ENCODE data around the gene APEH.

Gene APEH

GRCh38 chr3:49703443-49703927 is 29.3 kb downstream of the APEH start:
- H3K79me2 ChIP-seq (ENCODE audit: control insufficient read depth, insufficient read depth, low read length, unreplicated experiment), result no peaks in the 10 kb centered on the region
- no peak overlapping the region for H3K4me3 ChIP-seq (ENCODE audit: low read depth, low read length)
- H3K27me3 ChIP-seq (ENCODE audit: insufficient read depth, low read length), result no peaks in the 10 kb centered on the region
- no peak overlapping the region for H3K27ac ChIP-seq (ENCODE audit: low read depth, low read length)
- no peak overlapping the region for H2AFZ ChIP-seq (ENCODE audit: low read length, unreplicated experiment)
- peaks cover 9% of the 10 kb centered on the region for H3K4me1 ChIP-seq (ENCODE audit: control insufficient read depth, insufficient read depth, low read length, unreplicated experiment)
- no peaks in the 10 kb centered on the region for H3K36me3 ChIP-seq (ENCODE audit: insufficient read depth, low read length)

DNA sequence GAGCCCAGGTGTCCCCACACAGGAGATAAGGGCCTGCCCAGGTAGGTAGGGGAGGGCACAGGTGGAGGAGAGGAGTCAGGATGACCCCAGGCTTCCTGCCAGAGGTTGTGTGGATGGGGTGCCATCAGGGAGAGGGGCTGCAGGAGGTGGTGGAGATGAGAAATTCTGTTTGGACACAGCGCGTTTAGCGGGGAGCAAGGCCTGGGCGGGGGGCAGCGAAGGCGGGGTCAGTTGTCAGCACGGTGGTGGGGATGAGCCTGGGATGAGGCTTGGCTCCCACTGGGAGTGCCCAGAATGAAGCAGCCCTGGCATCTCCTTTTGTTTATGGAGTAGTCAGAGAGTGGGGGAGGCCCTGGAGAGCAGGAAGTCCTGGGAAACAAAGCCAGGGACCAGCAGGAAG is 29.8 kb downstream of the APEH start:
- H3K4me3 ChIP-seq (ENCODE audit: low read depth, low read length), result no peak overlapping the region
- H3K27me3 ChIP-seq (ENCODE audit: insufficient read depth, low read length), result no peaks in the 10 kb centered on the region
- H3K79me2 ChIP-seq (ENCODE audit: control insufficient read depth, insufficient read depth, low read length, unreplicated experiment), result no peaks in the 10 kb centered on the region
- no peak overlapping the region for H2AFZ ChIP-seq (ENCODE audit: low read length, unreplicated experiment)
- no peaks in the 10 kb centered on the region for H3K36me3 ChIP-seq (ENCODE audit: insufficient read depth, low read length)
- peaks cover 5% of the 10 kb centered on the region for H3K4me1 ChIP-seq (ENCODE audit: control insufficient read depth, insufficient read depth, low read length, unreplicated experiment)
- H3K27ac ChIP-seq (ENCODE audit: low read depth, low read length), result no peak overlapping the region

DNA sequence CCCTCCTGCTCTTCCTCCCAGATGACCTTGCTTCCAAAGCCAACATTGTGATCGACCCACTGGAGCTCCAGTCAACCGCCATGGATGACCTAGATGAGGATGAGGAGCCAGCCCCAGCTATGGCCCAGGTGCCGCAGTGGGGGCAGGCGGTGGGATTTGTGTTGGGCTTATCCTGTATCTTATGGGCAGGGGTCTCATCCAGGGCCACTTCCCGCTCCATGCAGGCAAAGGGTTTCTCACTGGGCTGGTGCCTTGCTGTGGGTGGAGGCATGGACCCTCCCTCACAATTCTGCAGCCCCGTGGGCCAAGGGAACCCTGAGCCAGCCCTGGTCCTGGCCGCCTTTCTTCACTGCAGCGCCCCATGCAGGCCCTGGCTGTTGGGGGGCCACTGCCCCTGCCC is 30.5 kb downstream of the APEH start:
- Histone ChIP-seq H3K4me3 (ENCODE audit: low read depth, low read length) (no peak overlapping the region), H3K4me1 (ENCODE audit: control insufficient read depth, insufficient read depth, low read length, unreplicated experiment) (no peaks in the 10 kb centered on the region), H3K36me3 (ENCODE audit: insufficient read depth, low read length) (no peaks in the 10 kb centered on the region), H3K79me2 (ENCODE audit: control insufficient read depth, insufficient read depth, low read length, unreplicated experiment) (no peaks in the 10 kb centered on the region), H3K27ac (ENCODE audit: low read depth, low read length) (no peak overlapping the region), H2AFZ (ENCODE audit: low read length, unreplicated experiment) (no peak overlapping the region), H3K27me3 (ENCODE audit: insufficient read depth, low read length) (no peaks in the 10 kb centered on the region)

DNA sequence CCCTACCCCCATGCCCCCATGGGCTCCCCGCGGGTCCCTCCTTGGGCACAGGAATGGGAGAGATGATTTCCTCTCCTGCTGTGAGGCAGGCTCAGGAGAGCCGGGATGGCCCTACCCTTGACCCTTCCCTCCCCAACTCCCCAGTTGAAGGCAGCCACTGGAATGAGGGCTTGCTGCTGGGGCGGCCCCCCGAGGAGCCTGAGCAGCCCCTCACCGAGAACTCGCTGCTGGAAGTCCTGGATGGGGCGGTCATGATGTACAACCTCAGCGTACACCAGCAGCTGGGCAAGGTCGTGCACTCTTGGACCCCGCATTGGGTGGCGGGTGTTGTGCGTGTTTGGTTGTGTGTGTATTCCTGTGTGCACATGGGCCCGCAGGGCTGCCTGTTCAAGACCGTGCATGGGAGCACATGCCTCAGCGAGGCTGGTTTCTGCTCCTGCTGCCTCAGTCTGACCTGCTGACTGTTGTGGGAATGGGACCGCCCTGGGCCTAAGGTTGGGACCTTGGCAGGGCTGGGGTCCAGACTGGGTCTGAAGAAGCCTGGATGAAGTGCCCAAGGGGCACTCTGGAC is 31.3 kb downstream of the APEH start:
- H3K27ac ChIP-seq (ENCODE audit: low read depth, low read length), result no peak overlapping the region
- no peaks in the 10 kb centered on the region for H3K27me3 ChIP-seq (ENCODE audit: insufficient read depth, low read length)
- no peaks in the 10 kb centered on the region for H3K36me3 ChIP-seq (ENCODE audit: insufficient read depth, low read length)
- H2AFZ ChIP-seq (ENCODE audit: low read length, unreplicated experiment), result no peak overlapping the region
- no peak overlapping the region for H3K4me3 ChIP-seq (ENCODE audit: low read depth, low read length)
- no peaks in the 10 kb centered on the region for H3K4me1 ChIP-seq (ENCODE audit: control insufficient read depth, insufficient read depth, low read length, unreplicated experiment)
- H3K79me2 ChIP-seq (ENCODE audit: control insufficient read depth, insufficient read depth, low read length, unreplicated experiment), result no peaks in the 10 kb centered on the region

- Histone ChIP-seq H3K27me3 (ENCODE audit: insufficient read depth, low read length) (no peaks in the 10 kb centered on the region), H3K4me1 (ENCODE audit: control insufficient read depth, insufficient read depth, low read length, unreplicated experiment) (no peaks in the 10 kb centered on the region), H3K36me3 (ENCODE audit: insufficient read depth, low read length) (no peaks in the 10 kb centered on the region), H2AFZ (ENCODE audit: low read length, unreplicated experiment) (no peak overlapping the region), H3K79me2 (ENCODE audit: control insufficient read depth, insufficient read depth, low read length, unreplicated experiment) (no peaks in the 10 kb centered on the region), H3K27ac (ENCODE audit: low read depth, low read length) (no peak overlapping the region), H3K4me3 (ENCODE audit: low read depth, low read length) (no peak overlapping the region)
These were observed 32.4 kb downstream of the APEH start for GRCh38 chr3:49706456-49707112.

GRCh38 chr3:49707113-49707480 is 32.9 kb downstream of the APEH start:
- Histone ChIP-seq H3K36me3 (ENCODE audit: insufficient read depth, low read length) (no peaks in the 10 kb centered on the region), H3K27ac (ENCODE audit: low read depth, low read length) (no peak overlapping the region), H3K79me2 (ENCODE audit: control insufficient read depth, insufficient read depth, low read length, unreplicated experiment) (no peaks in the 10 kb centered on the region), H3K4me3 (ENCODE audit: low read depth, low read length) (no peak overlapping the region), H3K27me3 (ENCODE audit: insufficient read depth, low read length) (no peaks in the 10 kb centered on the region), H3K4me1 (ENCODE audit: control insufficient read depth, insufficient read depth, low read length, unreplicated experiment) (no peaks in the 10 kb centered on the region), H2AFZ (ENCODE audit: low read length, unreplicated experiment) (no peak overlapping the region)

- Histone ChIP-seq H2AFZ (ENCODE audit: low read length, unreplicated experiment) (no peak overlapping the region), H3K27me3 (ENCODE audit: insufficient read depth, low read length) (no peaks in the 10 kb centered on the region), H3K4me1 (ENCODE audit: control insufficient read depth, insufficient read depth, low read length, unreplicated experiment) (no peaks in the 10 kb centered on the region), H3K27ac (ENCODE audit: low read depth, low read length) (no peak overlapping the region), H3K36me3 (ENCODE audit: insufficient read depth, low read length) (no peaks in the 10 kb centered on the region), H3K79me2 (ENCODE audit: control insufficient read depth, insufficient read depth, low read length, unreplicated experiment) (no peaks in the 10 kb centered on the region), H3K4me3 (ENCODE audit: low read depth, low read length) (no peak overlapping the region)
These were observed 35.7 kb downstream of the APEH start for GRCh38 chr3:49709852-49710251.

DNA sequence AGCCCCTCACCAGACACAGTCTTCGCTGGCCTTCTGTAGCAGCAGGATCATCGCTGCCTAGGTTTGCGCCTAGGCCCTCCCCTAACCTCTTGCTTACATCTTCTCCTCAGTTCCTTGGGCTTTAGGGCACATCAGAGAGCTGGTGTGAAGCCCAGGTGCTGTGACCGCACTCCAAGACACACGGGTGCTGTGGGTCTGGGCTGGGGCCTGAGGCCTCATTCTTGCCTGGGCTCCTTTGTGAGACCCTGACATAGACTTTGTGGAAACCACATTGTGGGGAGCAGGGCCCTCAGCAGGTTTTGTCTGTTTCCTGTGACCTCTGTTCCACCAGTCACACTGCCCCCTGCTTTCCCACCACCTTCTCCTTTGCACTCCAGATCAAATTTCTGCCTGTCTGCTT is 37.3 kb downstream of the APEH start:
- Histone ChIP-seq H2AFZ (ENCODE audit: low read length, unreplicated experiment) (no peak overlapping the region), H3K27me3 (ENCODE audit: insufficient read depth, low read length) (no peaks in the 10 kb centered on the region), H3K4me3 (ENCODE audit: low read depth, low read length) (no peak overlapping the region), H3K4me1 (ENCODE audit: control insufficient read depth, insufficient read depth, low read length, unreplicated experiment) (no peaks in the 10 kb centered on the region), H3K36me3 (ENCODE audit: insufficient read depth, low read length) (no peaks in the 10 kb centered on the region), H3K79me2 (ENCODE audit: control insufficient read depth, insufficient read depth, low read length, unreplicated experiment) (no peaks in the 10 kb centered on the region), H3K27ac (ENCODE audit: low read depth, low read length) (no peak overlapping the region)

DNA sequence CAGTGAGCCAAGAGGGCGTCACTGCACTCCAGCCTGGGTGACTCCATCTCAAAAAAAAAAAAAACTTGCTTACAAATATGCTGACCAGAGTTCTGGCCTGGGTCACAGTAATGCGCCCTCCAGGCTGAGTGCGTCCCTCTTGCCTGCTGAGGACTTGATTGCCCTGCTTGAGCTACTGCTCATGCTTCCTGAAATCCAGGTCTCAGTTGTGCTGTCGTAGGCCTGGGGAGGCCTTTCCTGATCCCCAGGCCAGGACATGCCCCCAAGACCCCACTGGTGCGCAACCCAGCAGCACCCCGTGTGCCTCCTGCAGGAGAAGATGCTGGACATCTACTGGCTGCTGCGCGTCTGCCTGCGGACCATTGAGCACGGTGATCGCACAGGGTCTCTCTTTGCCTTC is 38.0 kb downstream of the APEH start:
- no peak overlapping the region for H3K27ac ChIP-seq (ENCODE audit: low read depth, low read length)
- no peaks in the 10 kb centered on the region for H3K27me3 ChIP-seq (ENCODE audit: insufficient read depth, low read length)
- no peaks in the 10 kb centered on the region for H3K4me1 ChIP-seq (ENCODE audit: control insufficient read depth, insufficient read depth, low read length, unreplicated experiment)
- no peaks in the 10 kb centered on the region for H3K36me3 ChIP-seq (ENCODE audit: insufficient read depth, low read length)
- no peak overlapping the region for H3K4me3 ChIP-seq (ENCODE audit: low read depth, low read length)
- no peak overlapping the region for H2AFZ ChIP-seq (ENCODE audit: low read length, unreplicated experiment)
- no peaks in the 10 kb centered on the region for H3K79me2 ChIP-seq (ENCODE audit: control insufficient read depth, insufficient read depth, low read length, unreplicated experiment)

DNA sequence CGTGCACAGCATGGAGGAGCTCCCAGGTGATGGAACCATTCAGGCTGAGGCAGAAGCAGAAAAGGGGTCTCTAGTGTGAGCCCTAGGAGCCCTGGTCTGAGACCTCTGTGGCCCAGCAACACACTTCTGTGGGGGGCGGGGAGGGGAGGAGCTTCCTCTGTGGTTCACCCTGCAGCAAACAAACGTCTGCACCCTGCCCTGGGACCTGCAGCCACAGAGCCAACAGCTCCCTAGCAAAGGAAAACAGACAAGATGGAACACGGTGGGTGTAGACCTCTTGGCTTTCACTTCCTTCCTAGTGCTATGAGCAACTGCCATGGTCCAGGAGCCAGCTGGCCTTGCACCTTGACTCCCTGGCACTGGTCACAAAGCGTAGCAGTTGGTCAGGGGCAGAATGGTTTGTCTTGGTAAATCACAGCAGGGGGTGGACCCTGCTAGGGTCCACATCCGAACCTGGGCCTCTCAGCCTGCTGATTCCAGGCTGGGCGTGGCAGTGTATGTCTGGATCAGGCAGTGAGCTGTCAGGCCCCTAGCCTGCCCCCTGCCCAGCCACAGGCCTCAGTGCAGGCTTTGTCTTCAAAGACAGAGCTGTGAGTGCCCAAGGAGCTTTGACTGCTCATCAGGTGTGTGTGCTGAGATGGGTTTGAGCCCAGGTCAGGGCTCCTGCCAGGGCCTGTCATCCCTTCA is 38.6 kb downstream of the APEH start:
- Histone ChIP-seq H3K27ac (ENCODE audit: low read depth, low read length) (no peak overlapping the region), H3K4me3 (ENCODE audit: low read depth, low read length) (no peak overlapping the region), H3K79me2 (ENCODE audit: control insufficient read depth, insufficient read depth, low read length, unreplicated experiment) (no peaks in the 10 kb centered on the region), H3K4me1 (ENCODE audit: control insufficient read depth, insufficient read depth, low read length, unreplicated experiment) (no peaks in the 10 kb centered on the region), H2AFZ (ENCODE audit: low read length, unreplicated experiment) (no peak overlapping the region), H3K27me3 (ENCODE audit: insufficient read depth, low read length) (no peaks in the 10 kb centered on the region), H3K36me3 (ENCODE audit: insufficient read depth, low read length) (no peaks in the 10 kb centered on the region)

All from ACC112 (cell line).